ENCODE results near the gene NRP1. TPM values are rescaled to one million over a fixed set of nuclear protein-coding genes. Genes with fewer than 3 reads are reported as not detected.

NRP1 gene
- total and polyA plus RNA-seq, 2 donors (not counting 3 experiments of a cell fraction or from before 2014, with no cell fraction given): 122 to 306 TPM

- no peak overlapping the region for H3K27ac ChIP-seq (ENCODE audit: insufficient read depth, low read depth, low read length)
- POLR2A ChIA-PET: no interaction called here
Measured at GRCh38 chr10:33257439-33258080, 76.9 kb downstream of the NRP1 start.

GRCh38 chr10:33256458-33256857 lies 78.0 kb downstream of the NRP1 start:
- no peak overlapping the region for H3K27ac ChIP-seq (ENCODE audit: insufficient read depth, low read depth, low read length)
- CTCF ChIA-PET: no interaction called here

More at GRCh38 chr10:33257439-33258080, 76.9 kb downstream of the NRP1 start:
- TF ChIP-seq POLR2AphosphoS5 (IDR thresholded peaks at IDR 0.05; ENCODE audit: insufficient read depth, low read depth, low read length) (no peak), MAX (IDR thresholded peaks at IDR 0.05; ENCODE audit: insufficient read depth, insufficient read length) (no peak)
- no peaks in the 10 kb centered on the region for H4K20me1 ChIP-seq (replicated peaks; ENCODE audit: control insufficient read depth, extremely low read depth, insufficient read depth, low read length)
- FAIRE-seq (no peak), DNase-seq (ENCODE audit: low read depth, low spot score) (no peak)
- CTCF ChIA-PET: interaction anchor here (1.1 kb wide), 1 partner anchor 65 kb away, joined by 3 read pairs; no protein-coding TSS in a partner anchor
- no peaks in the 10 kb centered on the region for H3K9me3 ChIP-seq (replicated peaks; ENCODE audit: control insufficient read depth, insufficient read depth, low read length)
- H3K4me1 ChIP-seq (ENCODE audit: control insufficient read depth, extremely low read depth, insufficient read depth, low read length): peaks cover 48% of the 10 kb centered on the region
- no peak overlapping the region for H2AFZ ChIP-seq (ENCODE audit: low read depth, low read length)
- intact Hi-C loops (cut with micrococcal nuclease) (no loop called here), dilution Hi-C loops (cut with MboI; ENCODE audit: extremely low pct_ligation_motif_present, low sequenced_read_pairs) (no loop called here)
- H3K79me2 ChIP-seq (ENCODE audit: control insufficient read depth, insufficient read depth, low read length): peaks cover 15% of the 10 kb centered on the region
- BruUV-seq (replicated peaks): no TSS peak
- no peaks in the 10 kb centered on the region for H3K27me3 ChIP-seq (ENCODE audit: control insufficient read depth in 2 of 2, insufficient read depth in 2 of 2, low read length in 2 of 2)
- peaks cover 4 to 25% of the 10 kb centered on the region in 2 experiments for H3K36me3 ChIP-seq (ENCODE audit: control insufficient read depth in 2 of 2, extremely low read depth in 1 of 2, insufficient read depth in 2 of 2, low read length in 2 of 2)
- no peak overlapping the region for H3K9ac ChIP-seq (replicated peaks; ENCODE audit: extremely low read depth, insufficient read depth, low read length)
- H3K9me1 ChIP-seq (replicated peaks; ENCODE audit: control insufficient read depth, extremely low read depth, insufficient read depth, low read length): no peaks in the 10 kb centered on the region
- H3K4me2 ChIP-seq (ENCODE audit: insufficient read depth, low read length): no peak overlapping the region
- no peak overlapping the region for H3K4me3 ChIP-seq (replicated peaks in 1 of 3; ENCODE audit: insufficient read depth in 1 of 3, low read depth in 1 of 3, low read length in 3 of 3)

More at GRCh38 chr10:33256458-33256857, 78.0 kb downstream of the NRP1 start:
- Histone ChIP-seq H3K4me2 (ENCODE audit: insufficient read depth, low read length) (no peak overlapping the region), H4K20me1 (replicated peaks; ENCODE audit: control insufficient read depth, extremely low read depth, insufficient read depth, low read length) (no peaks in the 10 kb centered on the region), H3K9me1 (replicated peaks; ENCODE audit: control insufficient read depth, extremely low read depth, insufficient read depth, low read length) (no peaks in the 10 kb centered on the region), H2AFZ (ENCODE audit: low read depth, low read length) (no peak overlapping the region), H3K27me3 (ENCODE audit: control insufficient read depth in 2 of 2, insufficient read depth in 2 of 2, low read length in 2 of 2) (no peaks in the 10 kb centered on the region), H3K4me1 (ENCODE audit: control insufficient read depth, extremely low read depth, insufficient read depth, low read length) (peaks cover 55% of the 10 kb centered on the region), H3K4me3 (replicated peaks in 1 of 3; ENCODE audit: insufficient read depth in 1 of 3, low read depth in 1 of 3, low read length in 3 of 3) (no peak overlapping the region), H3K79me2 (ENCODE audit: control insufficient read depth, insufficient read depth, low read length) (peaks cover 25% of the 10 kb centered on the region), H3K9ac (replicated peaks; ENCODE audit: extremely low read depth, insufficient read depth, low read length) (no peak overlapping the region), H3K36me3 (ENCODE audit: control insufficient read depth in 2 of 2, extremely low read depth in 1 of 2, insufficient read depth in 2 of 2, low read length in 2 of 2) (peaks cover 9 to 33% of the 10 kb centered on the region in 2 experiments), H3K9me3 (replicated peaks; ENCODE audit: control insufficient read depth, insufficient read depth, low read length) (no peaks in the 10 kb centered on the region)
- POLR2A ChIA-PET: no interaction called here
- TF ChIP-seq, protein P1, sequence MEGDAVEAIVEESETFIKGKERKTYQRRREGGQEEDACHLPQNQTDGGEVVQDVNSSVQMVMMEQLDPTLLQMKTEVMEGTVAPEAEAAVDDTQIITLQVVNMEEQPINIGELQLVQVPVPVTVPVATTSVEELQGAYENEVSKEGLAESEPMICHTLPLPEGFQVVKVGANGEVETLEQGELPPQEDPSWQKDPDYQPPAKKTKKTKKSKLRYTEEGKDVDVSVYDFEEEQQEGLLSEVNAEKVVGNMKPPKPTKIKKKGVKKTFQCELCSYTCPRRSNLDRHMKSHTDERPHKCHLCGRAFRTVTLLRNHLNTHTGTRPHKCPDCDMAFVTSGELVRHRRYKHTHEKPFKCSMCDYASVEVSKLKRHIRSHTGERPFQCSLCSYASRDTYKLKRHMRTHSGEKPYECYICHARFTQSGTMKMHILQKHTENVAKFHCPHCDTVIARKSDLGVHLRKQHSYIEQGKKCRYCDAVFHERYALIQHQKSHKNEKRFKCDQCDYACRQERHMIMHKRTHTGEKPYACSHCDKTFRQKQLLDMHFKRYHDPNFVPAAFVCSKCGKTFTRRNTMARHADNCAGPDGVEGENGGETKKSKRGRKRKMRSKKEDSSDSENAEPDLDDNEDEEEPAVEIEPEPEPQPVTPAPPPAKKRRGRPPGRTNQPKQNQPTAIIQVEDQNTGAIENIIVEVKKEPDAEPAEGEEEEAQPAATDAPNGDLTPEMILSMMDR (IDR thresholded peaks at IDR 0.05; ENCODE audit: extremely low read depth in 1 of 2, insufficient read depth in 1 of 2, low read depth in 1 of 2, low read length in 2 of 2): no peak
- TF ChIP-seq GATA2 (IDR thresholded peaks at IDR 0.05; ENCODE audit: insufficient read depth, insufficient read length, low read depth, low read length) (no peak), POLR2A (IDR thresholded peaks at IDR 0.05; ENCODE audit: low read depth, low read length) (no peak), JUN (IDR thresholded peaks at IDR 0.05; ENCODE audit: borderline replicate concordance, insufficient read depth, insufficient read length, low read depth) (no peak)
- intact Hi-C loops (cut with micrococcal nuclease): no loop called here
- DNase-seq (ENCODE audit: low read depth, low spot score) (no peak), FAIRE-seq (no peak)
- dilution Hi-C loops (cut with MboI; ENCODE audit: extremely low pct_ligation_motif_present, low sequenced_read_pairs): no loop called here
- no TSS peak for BruUV-seq (replicated peaks)

Measured in endothelial cell of umbilical vein (primary cell).